A673 (cell line): Measurements from ENCODE around the gene CRYGN. TPM values are rescaled to one million over a fixed set of nuclear protein-coding genes. Genes with fewer than 3 reads are reported as not detected.

Source experiments
- BruUV-seq: library from RNA; stranded (reverse); fragments of 400-500 nt; replicated peaks from 2 replicates; lab custom pipeline; 2021; lab: Mats Ljungman, UMichigan
- CTCF ChIA-PET: fragments of 300-600 bp; sonication (Branson Sonifier 250); formaldehyde crosslinking; loops from one replicate; lab custom pipeline; 2022; ENCODE audit warnings: antibody characterized with exemption; lab: Charles Lee
- POLR2A ChIA-PET: fragments of 300-600 bp; sonication (Branson Sonifier 250); formaldehyde crosslinking; loops from one replicate; lab custom pipeline; 2022; ENCODE audit warnings: antibody characterized with exemption; ENCODE audit not compliant: low non-redundant PET; lab: Charles Lee
- DNase-seq: peaks from one replicate; pipeline ENCODE4 v3.0.0-alpha.2; 2015; ENCODE audit warnings: low spot score
- H3K27ac ChIP-seq: fragments of 200-600 bp; sonication (generic); 2 replicates; pipeline ENCODE4 v1.5.1; 2016; ENCODE audit warnings: mixed run types, low read depth, mild to moderate bottlenecking, mixed read lengths, antibody characterized with exemption, low read length; ENCODE audit not compliant: poor library complexity, severe bottlenecking
- H3K27me3 ChIP-seq: fragments of 200-600 bp; sonication (generic); replicated peaks from 2 replicates; pipeline ENCODE4 v1.6.1; 2017; ENCODE audit warnings: mixed run types, low read depth, mild to moderate bottlenecking, mixed read lengths, antibody characterized with exemption, low read length; ENCODE audit not compliant: insufficient read depth, poor library complexity
- H3K36me3 ChIP-seq: fragments of 200-600 bp; sonication (generic); 2 replicates; pipeline ENCODE4 v1.6.1; 2016; ENCODE audit warnings: mixed run types, mild to moderate bottlenecking, mixed read lengths, antibody characterized with exemption, low read length; ENCODE audit not compliant: insufficient read depth, poor library complexity, severe bottlenecking
- H3K4me1 ChIP-seq: fragments of 200-600 bp; sonication (generic); 2 replicates; pipeline ENCODE4 v1.6.1; 2017; ENCODE audit warnings: mixed run types, mild to moderate bottlenecking, mixed read lengths, antibody characterized with exemption, low read length; ENCODE audit not compliant: insufficient read depth, poor library complexity, severe bottlenecking
- H3K4me3 ChIP-seq: fragments of 200-600 bp; sonication (generic); 2 replicates; pipeline ENCODE4 v1.5.1; 2016; ENCODE audit warnings: low read depth, mixed run types, mild to moderate bottlenecking, mixed read lengths, low read length; ENCODE audit not compliant: poor library complexity, severe bottlenecking
- H3K9me3 ChIP-seq: fragments of 200-600 bp; sonication (generic); 2 replicates; pipeline ENCODE4 v1.6.1; 2016; ENCODE audit warnings: mixed run types, low read depth, mild to moderate bottlenecking, mixed read lengths, antibody characterized with exemption, low read length; ENCODE audit not compliant: poor library complexity, severe bottlenecking
- CTCF ChIP-seq: fragments of 300-800, 200-600 bp; sonication (generic); conservative IDR thresholded peaks from 2 replicates; pipeline ENCODE4 v1.5.1; 2017; ENCODE audit warnings: low read depth, mild to moderate bottlenecking, antibody characterized with exemption, low read length, moderate library complexity, mixed read lengths
- EZH2 ChIP-seq: fragments of 200-600 bp; sonication (generic); IDR thresholded peaks from 2 replicates; pipeline ENCODE4 v1.6.1; 2017; ENCODE audit warnings: borderline replicate concordance, low read depth, mild to moderate bottlenecking, mixed read lengths, antibody characterized with exemption, low read length; ENCODE audit not compliant: poor library complexity, severe bottlenecking
- intact Hi-C: fragments of 100-400 bp; cut with micrococcal nuclease; formaldehyde crosslinking; loops from one replicate; pipeline ENCODE4 v1.10.0; 2022; ENCODE audit not compliant: unreplicated experiment
- total RNA-seq: library from RNA; stranded (reverse); gene quantifications from 2 replicates; pipeline ENCODE4 v1.2.3, GENCODE V29; 2021

CRYGN gene
- total RNA-seq, 1 experiment from 2014 or later = 0.13 TPM

GRCh38 chr7:151461942-151462230 is 21.9 kb upstream of the CRYGN start:
- intact Hi-C loops = no loop called here

GRCh38 chr7:151461096-151461941 is 21.4 kb upstream of the CRYGN start:
- Histone ChIP-seq H3K36me3 (peaks cover 26% of the 10 kb centered on the region), H3K4me1 (no peaks in the 10 kb centered on the region), H3K27me3 (no peaks in the 10 kb centered on the region), H3K27ac (no peak overlapping the region), H3K4me3 (no peak overlapping the region), H3K9me3 (peaks cover 17% of the 10 kb centered on the region)
- ChIA-PET CTCF (interaction anchor here (0.6 kb wide), 1 partner anchor 56 kb away, joined by 3 read pairs; no protein-coding TSS in a partner anchor), POLR2A (no interaction called here)
- BruUV-seq = no TSS peak
- no peak for TF ChIP-seq EZH2
- no peak for TF ChIP-seq CTCF
- no peak for DNase-seq
- intact Hi-C loops = no loop called here

More at GRCh38 chr7:151461942-151462230, 21.9 kb upstream of the CRYGN start:
- Histone ChIP-seq H3K27me3 (no peaks in the 10 kb centered on the region), H3K27ac (no peak overlapping the region), H3K36me3 (peaks cover 28% of the 10 kb centered on the region), H3K4me3 (no peak overlapping the region), H3K9me3 (peaks cover 17% of the 10 kb centered on the region), H3K4me1 (no peaks in the 10 kb centered on the region)
- ChIA-PET POLR2A (no interaction called here), CTCF (interaction anchor here (0.6 kb wide), 1 partner anchor 55 kb away, joined by 3 read pairs; no protein-coding TSS in a partner anchor)
- no peak for DNase-seq
- no peak for TF ChIP-seq EZH2
- TF ChIP-seq CTCF = no peak
- BruUV-seq = no TSS peak

GRCh38 chr7:151460474-151460855 is 20.5 kb upstream of the CRYGN start:
- CTCF ChIA-PET = no interaction called here
- POLR2A ChIA-PET = no interaction called here
- BruUV-seq = no TSS peak

More at GRCh38 chr7:151460474-151460855, 20.5 kb upstream of the CRYGN start:
- H3K27ac ChIP-seq = no peak overlapping the region
- DNase-seq = no peak
- no peak overlapping the region for H3K4me3 ChIP-seq
- intact Hi-C loops = no loop called here
- no peaks in the 10 kb centered on the region for H3K4me1 ChIP-seq
- no peak for TF ChIP-seq EZH2
- peaks cover 17% of the 10 kb centered on the region for H3K9me3 ChIP-seq
- H3K36me3 ChIP-seq = peaks cover 18% of the 10 kb centered on the region
- H3K27me3 ChIP-seq = no peaks in the 10 kb centered on the region
